Measurements from ENCODE around the gene SAMD8.
A peak's percentile ranks its signal among the peaks of the same experiment; 100 is the strongest.
"Not testable (repeated sequence)": the region's sequence is repeated elsewhere in the genome, so short reads cannot be mapped to it uniquely, and the experiment has no call there.

Gene SAMD8

DNA sequence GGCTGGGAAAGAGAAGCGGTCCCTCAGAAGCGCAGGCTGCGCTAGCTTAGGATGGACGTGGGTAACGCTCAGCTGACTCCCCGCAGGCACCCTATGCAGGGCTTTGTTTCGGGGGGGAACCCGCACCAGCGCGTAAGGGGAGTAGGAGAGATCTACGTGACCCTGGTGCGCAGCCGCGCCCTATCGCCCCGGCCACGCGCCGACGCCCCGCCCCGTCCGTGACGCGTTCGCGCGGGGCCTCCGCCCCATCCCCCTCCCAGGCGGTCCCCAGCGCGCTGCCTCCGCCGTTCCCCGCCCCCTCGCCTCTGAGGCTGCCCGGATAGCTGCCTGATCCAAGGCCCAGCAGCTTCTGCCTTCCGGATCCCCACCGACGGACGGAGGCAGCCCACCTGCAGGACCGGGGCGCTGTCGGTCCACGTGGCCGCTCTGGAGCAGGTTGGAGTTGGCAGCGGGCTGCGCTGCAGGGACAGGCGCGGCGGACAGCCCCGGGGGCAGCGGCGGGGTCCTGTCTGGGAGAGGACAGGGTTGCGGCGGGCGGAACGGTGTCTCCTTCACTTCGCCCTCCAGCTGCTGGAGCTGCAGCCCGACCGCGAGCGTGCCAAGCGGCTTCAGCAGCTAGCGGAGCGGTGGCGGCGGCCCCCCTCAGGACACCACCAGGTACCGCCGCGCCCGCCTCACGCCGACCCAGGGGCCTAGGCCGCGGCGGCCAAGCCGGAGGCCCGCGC, 99.0 kb downstream of the SAMD8 start, which contains the start of gene VDAC2:
TSS of gene VDAC2 (plus strand) at position 515 of the 725 bp plus-strand sequence. CDS start 363 bp downstream, outside the sequence.
- ChIA-PET CTCF (interaction anchor here (1.0 to 4.8 kb wide), 8 partner anchors 8 to 25 kb away, joined by 3 to 39 read pairs (median 4); partner anchors contain the start of gene COMTD1), POLR2A (interaction anchor here (1.1 to 3.3 kb wide), 9 partner anchors 10 to 100 kb away, joined by 3 to 24 read pairs (median 5); partner anchors contain the start of genes COMTD1 and SAMD8)
- H3K4me3 ChIP-seq (ENCODE audit: low read depth, low read length) = peak within 1 kb of the TSS; percentile 87
- TF ChIP-seq, protein P1, sequence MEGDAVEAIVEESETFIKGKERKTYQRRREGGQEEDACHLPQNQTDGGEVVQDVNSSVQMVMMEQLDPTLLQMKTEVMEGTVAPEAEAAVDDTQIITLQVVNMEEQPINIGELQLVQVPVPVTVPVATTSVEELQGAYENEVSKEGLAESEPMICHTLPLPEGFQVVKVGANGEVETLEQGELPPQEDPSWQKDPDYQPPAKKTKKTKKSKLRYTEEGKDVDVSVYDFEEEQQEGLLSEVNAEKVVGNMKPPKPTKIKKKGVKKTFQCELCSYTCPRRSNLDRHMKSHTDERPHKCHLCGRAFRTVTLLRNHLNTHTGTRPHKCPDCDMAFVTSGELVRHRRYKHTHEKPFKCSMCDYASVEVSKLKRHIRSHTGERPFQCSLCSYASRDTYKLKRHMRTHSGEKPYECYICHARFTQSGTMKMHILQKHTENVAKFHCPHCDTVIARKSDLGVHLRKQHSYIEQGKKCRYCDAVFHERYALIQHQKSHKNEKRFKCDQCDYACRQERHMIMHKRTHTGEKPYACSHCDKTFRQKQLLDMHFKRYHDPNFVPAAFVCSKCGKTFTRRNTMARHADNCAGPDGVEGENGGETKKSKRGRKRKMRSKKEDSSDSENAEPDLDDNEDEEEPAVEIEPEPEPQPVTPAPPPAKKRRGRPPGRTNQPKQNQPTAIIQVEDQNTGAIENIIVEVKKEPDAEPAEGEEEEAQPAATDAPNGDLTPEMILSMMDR (IDR thresholded peaks at IDR 0.05; ENCODE audit: insufficient read depth, low read length, missing control alignments) = no peak
- DNase-seq (ENCODE audit: low read depth, low spot score) = no peak

DNA sequence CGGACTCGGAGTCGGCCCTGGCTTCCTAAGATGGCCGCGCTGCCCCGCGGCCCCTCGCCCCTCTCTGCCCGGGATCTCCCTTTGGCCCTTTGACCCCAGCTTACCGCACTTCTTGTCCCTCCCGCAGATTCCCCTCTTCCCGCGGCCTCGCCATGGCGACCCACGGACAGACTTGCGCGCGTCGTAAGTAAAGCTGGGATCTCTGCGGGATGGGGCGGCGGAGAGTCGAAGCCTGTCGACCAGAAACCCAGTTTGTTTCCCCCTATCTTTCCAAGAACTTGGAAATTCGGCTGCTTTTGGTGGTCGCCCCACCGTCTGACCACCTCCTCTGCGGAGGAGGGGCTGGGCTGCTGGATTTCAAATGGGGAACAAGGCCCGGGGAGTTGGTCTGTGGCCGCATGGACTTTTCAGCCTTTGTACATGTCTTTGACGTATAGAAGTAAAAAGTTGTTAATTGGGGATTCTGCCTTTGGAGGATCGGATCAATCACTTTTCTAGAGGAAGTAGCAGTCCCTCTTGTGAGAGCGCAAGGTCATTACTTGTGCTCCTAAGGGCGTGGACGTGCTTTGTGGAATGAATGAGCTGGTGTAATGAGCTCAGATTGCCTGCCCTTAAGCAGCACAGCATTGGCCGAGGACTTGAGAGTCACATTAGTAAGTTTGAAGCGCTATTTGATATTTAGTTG, 99.7 kb downstream of the SAMD8 start:
- peak overlapping the region; percentile 87 for H3K4me3 ChIP-seq (ENCODE audit: low read depth, low read length)
- CTCF ChIA-PET = interaction anchor here (0.8 to 4.8 kb wide), 10 partner anchors 12 to 24 kb away, joined by 3 to 39 read pairs (median 4); partner anchors contain the start of gene COMTD1
- TF ChIP-seq, protein P1 (IDR thresholded peaks at IDR 0.05; ENCODE audit: insufficient read depth, low read length, missing control alignments) = no peak
- no peak for DNase-seq (ENCODE audit: low read depth, low spot score)
- POLR2A ChIA-PET = interaction anchor here (1.0 to 3.3 kb wide), 7 partner anchors 9 to 100 kb away, joined by 3 to 24 read pairs (median 5); partner anchors contain the start of gene SAMD8

DNA sequence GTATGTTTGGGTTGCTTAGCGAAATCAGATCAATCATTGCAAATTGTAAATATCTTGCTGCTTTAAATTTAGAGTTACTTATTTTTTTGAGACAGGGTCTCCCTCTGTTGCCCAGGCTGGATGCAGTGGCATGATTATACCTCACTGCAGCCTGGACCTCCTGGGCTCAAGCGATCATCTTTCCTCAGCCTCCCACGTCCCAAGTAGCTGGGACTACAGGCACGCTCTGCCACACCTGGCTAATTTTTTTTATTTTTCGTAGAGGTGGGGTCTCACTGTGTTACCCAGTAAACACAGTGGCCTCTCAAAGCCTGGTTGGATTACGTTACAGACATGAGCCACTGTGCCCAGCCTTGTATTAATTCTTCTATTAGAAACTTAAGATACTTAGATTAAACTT, 100.9 kb downstream of the SAMD8 start:
- CTCF ChIA-PET = interaction anchor here (1.2 to 4.8 kb wide), 5 partner anchors 11 to 23 kb away, joined by 4 to 39 read pairs (median 9); partner anchors contain the start of gene COMTD1
- H3K4me3 ChIP-seq (ENCODE audit: low read depth, low read length) = peak overlapping the region; percentile 19; the same call in 1 of the 2 replicates
- POLR2A ChIA-PET = interaction anchor here (2.1 to 3.3 kb wide), 2 partner anchors 13 to 101 kb away, joined by 5 to 24 read pairs; partner anchors contain the start of gene SAMD8
- TF ChIP-seq, protein P1 (IDR thresholded peaks at IDR 0.05; ENCODE audit: insufficient read depth, low read length, missing control alignments) = no peak
- no peak for DNase-seq (ENCODE audit: low read depth, low spot score)

DNA sequence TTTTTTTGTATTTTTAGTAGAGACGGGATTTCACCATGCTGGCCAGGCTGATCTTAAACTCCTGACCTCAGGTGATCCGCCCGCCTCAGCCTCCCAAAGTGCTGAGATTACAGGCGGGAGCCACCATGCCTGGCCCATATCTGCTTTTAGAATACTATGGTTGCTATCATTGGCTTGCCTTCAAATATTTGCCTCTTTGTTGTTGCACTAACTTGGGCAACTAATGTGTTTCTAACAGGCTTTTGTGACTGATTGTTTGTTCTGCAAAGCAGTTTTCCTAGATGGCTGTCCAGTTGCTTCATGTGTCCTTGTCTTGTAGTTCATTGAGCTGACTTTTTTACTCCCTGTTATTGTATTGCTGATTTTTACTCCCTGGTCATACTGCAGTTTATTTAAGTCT, 108.8 kb downstream of the SAMD8 start:
- H3K4me3 ChIP-seq (ENCODE audit: low read depth, low read length) = no peak overlapping the region
- DNase-seq (ENCODE audit: low read depth, low spot score) = no peak
- TF ChIP-seq, protein P1 (IDR thresholded peaks at IDR 0.05; ENCODE audit: insufficient read depth, low read length, missing control alignments) = no peak
- CTCF ChIA-PET = interaction anchor here (0.6 to 1.2 kb wide), 2 partner anchors 15 to 32 kb away, joined by 3 read pairs; partner anchors contain the start of gene COMTD1
- POLR2A ChIA-PET = interaction anchor here (1.0 kb wide), 1 partner anchor 10 kb away, joined by 3 read pairs; the partner anchor contains the start of gene VDAC2

DNA sequence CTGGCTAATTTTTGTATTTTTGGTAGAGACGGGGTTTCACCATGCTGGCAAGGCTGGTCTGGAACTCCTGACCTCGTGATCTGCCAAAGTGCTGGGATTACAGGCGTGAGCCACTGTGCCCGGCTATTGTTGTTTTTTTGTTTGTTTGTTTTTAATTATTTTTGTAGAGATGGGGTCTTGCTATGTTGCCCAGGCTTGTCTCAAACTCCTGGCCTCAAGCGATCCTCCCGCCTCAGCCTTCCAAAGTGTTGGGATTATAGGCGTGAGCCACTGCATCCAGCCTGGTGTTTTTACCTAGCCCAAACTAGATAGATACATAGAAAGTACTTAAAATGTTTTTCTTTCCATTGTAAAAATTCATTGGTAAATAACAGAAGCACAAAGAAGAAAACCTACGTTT, 110.0 kb downstream of the SAMD8 start:
- CTCF ChIA-PET = interaction anchor here (1.6 to 6.4 kb wide), 3 partner anchors 10 to 34 kb away, joined by 7 to 78 read pairs (median 23); partner anchors contain the start of genes COMTD1 and VDAC2
- H3K4me3 ChIP-seq (ENCODE audit: low read depth, low read length); DNase-seq (ENCODE audit: low read depth, low spot score); POLR2A ChIA-PET: not testable (repeated sequence)

DNA sequence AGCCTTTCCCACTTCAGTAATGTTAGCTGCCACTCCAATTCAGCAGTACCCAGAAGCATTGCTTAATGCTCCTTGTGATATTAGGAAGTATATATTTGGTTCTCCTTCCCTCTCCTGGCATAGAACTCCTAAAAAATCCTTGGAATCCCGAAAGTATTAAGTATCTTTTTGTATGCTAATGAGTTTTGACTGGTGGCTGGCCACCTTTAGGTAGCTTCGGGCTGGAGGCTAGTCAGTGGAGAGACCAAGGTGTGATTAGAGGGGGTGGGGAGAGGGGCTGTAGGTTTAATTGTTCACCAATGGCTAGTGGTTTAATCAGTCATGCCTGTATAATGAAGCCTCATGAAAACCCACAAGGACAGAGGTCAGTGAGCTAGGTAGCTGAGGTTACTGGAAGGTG, 112.1 kb downstream of the SAMD8 start:
- TF ChIP-seq, protein P1 (IDR thresholded peaks at IDR 0.05; ENCODE audit: insufficient read depth, low read length, missing control alignments) = no peak
- ChIA-PET CTCF (interaction anchor here (1.2 to 6.4 kb wide), 6 partner anchors 10 to 980 kb away, joined by 3 to 78 read pairs (median 10); partner anchors contain the start of genes COMTD1 and VDAC2), POLR2A (interaction anchor here (1.2 kb wide), 1 partner anchor 13 kb away, joined by 5 read pairs; the partner anchor contains the start of gene VDAC2)
- H3K4me3 ChIP-seq (ENCODE audit: low read depth, low read length) = no peak overlapping the region
- DNase-seq (ENCODE audit: low read depth, low spot score) = no peak

Data from AG04449 (cell line).